ENCODE data around the gene MGA.

DNA sequence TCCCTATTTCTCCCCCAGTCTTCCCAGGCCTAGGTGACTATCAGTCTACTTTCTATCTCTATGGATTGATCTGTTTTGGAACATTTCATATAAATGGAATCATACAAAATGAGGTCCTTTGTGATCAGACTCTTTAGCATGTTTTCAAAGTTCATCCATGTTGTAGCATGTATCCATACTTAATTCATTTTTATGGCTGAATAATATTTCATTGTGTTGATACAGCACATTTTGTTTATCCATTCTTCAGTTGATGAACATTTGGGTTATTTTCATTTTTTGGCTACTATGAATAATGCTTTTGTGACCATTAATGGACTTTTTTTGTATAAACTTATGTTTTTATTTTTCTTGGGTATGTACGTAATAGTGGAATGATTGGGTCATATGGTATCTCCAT, 19.2 kb upstream of the MGA start:
- TF ChIP-seq, protein P1, sequence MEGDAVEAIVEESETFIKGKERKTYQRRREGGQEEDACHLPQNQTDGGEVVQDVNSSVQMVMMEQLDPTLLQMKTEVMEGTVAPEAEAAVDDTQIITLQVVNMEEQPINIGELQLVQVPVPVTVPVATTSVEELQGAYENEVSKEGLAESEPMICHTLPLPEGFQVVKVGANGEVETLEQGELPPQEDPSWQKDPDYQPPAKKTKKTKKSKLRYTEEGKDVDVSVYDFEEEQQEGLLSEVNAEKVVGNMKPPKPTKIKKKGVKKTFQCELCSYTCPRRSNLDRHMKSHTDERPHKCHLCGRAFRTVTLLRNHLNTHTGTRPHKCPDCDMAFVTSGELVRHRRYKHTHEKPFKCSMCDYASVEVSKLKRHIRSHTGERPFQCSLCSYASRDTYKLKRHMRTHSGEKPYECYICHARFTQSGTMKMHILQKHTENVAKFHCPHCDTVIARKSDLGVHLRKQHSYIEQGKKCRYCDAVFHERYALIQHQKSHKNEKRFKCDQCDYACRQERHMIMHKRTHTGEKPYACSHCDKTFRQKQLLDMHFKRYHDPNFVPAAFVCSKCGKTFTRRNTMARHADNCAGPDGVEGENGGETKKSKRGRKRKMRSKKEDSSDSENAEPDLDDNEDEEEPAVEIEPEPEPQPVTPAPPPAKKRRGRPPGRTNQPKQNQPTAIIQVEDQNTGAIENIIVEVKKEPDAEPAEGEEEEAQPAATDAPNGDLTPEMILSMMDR (IDR thresholded peaks at IDR 0.05) = no peak
- TF ChIP-seq POLR2A (IDR thresholded peaks at IDR 0.05) = no peak
